Right lobe of liver (tissue), 4 donors: ENCODE measurements around the gene ASPSCR1.

ENCODE experiments used
- CTCF ChIP-seq, 4 donors: fragments of 200-600 bp in 3 of 4; fragments of 450-650 bp in 1 of 4; IDR thresholded peaks; one replicate each; pipeline versions ENCODE4 v1.5.1 to v1.8.0; 2016 to 2022; ENCODE audit warnings: antibody characterized with exemption in 4 of 4, mild to moderate bottlenecking in 2 of 4
- POLR2A ChIP-seq: fragments of 450-650 bp; IDR thresholded peaks from one replicate; pipeline ENCODE4 v1.6.1; 2017; ENCODE audit warnings: antibody characterized with exemption, mild to moderate bottlenecking
- donor health status: DM: no; HTN: no; CAD: no.
- donor health status: DM: no; HTN: no; CAD: no.
- donor health status: DM: no; HTN: yes; CAD: no.

- TF ChIP-seq CTCF (IDR thresholded peaks at IDR 0.05) (no peak), POLR2A (no peak)
These were observed 22.8 kb downstream of the ASPSCR1 start for GRCh38 chr17:81999976-82000802.
